K562 (cell line): ENCODE data around the gene MAN1B1. TPM values are rescaled to one million over a fixed set of nuclear protein-coding genes. Genes with fewer than 3 reads are reported as not detected.

Experiments used
- ADNP ChIP-seq: fragments of 200-800 bp; sonication (Bioruptor generic); IDR thresholded peaks from 2 replicates; pipeline ENCODE4 v1.6.1; 2016; ENCODE audit warnings: missing genetic modification characterization, missing compliant biosample characterization
- C11orf30 ChIP-seq: fragments of 450-650 bp; IDR thresholded peaks from 2 replicates; pipeline ENCODE4 v1.6.1; 2016; ENCODE audit warnings: low read depth, mild to moderate bottlenecking
- FOXK2 ChIP-seq, 2 experiments: fragments of 450-650 bp; IDR thresholded peaks in 1 of 2; conservative IDR thresholded peaks in 1 of 2; 2 replicates each; pipeline ENCODE4 v1.6.1; 2016; ENCODE audit warnings: low read depth in 2 of 2, mild to moderate bottlenecking in 1 of 2
- IFI16 ChIP-seq: fragments of 250-450 bp; sonication (Bioruptor Pico); IDR thresholded peaks from 2 replicates; pipeline ENCODE4 v2.1.2; 2022; ENCODE audit warnings: mild to moderate bottlenecking, inconsistent platforms
- KAT7 ChIP-seq: sonication (generic); formaldehyde crosslinking; IDR thresholded peaks from 2 replicates; pipeline ENCODE4 v1.8.0; 2022; ENCODE audit warnings: missing genetic modification reagents, mild to moderate bottlenecking, borderline replicate concordance
- MYC ChIP-seq, 2 experiments: fragments of 250-450 bp in 1 of 2; sonication (Bioruptor Pico) in 1 of 2; IDR thresholded peaks; 2 replicates each; pipeline versions ENCODE4 v1.5.1 to v1.6.1; 2012 to 2021; ENCODE audit warnings: low read depth in 2 of 2, borderline replicate concordance in 1 of 2, improper control_type of control experiment in 1 of 2, low read length in 1 of 2, mild to moderate bottlenecking in 1 of 2, moderate library complexity in 1 of 2
- NR2C2 ChIP-seq, 2 experiments: fragments of 200-800 bp in 1 of 2; sonication (Bioruptor generic) in 1 of 2; sonication (generic) in 1 of 2; formaldehyde crosslinking in 1 of 2; IDR thresholded peaks; 2 replicates each; pipeline versions ENCODE4 v1.6.1 to v1.8.0; 2016 to 2022; ENCODE audit warnings: mild to moderate bottlenecking in 1 of 2, missing compliant biosample characterization in 1 of 2, missing genetic modification characterization in 1 of 2, missing genetic modification reagents in 1 of 2
- PCBP1 ChIP-seq: fragments of 200-400 bp; formaldehyde crosslinking; IDR thresholded peaks from 2 replicates; pipeline ENCODE4 v1.6.1; 2018; ENCODE audit warnings: mild to moderate bottlenecking, low read depth, low read length; ENCODE audit not compliant: poor library complexity, severe bottlenecking
- POLR2B ChIP-seq: fragments of 450-650 bp; IDR thresholded peaks from 2 replicates; pipeline ENCODE4 v1.6.1; 2018; ENCODE audit warnings: low read depth; ENCODE audit not compliant: partially characterized antibody
- POLR3G ChIP-seq: IDR thresholded peaks from 2 replicates; pipeline ENCODE4 v1.6.1; 2011; ENCODE audit not compliant: insufficient read length, insufficient replicate concordance; ENCODE audit errors: extremely low read depth
- ZNF146 ChIP-seq: IDR thresholded peaks from one replicate; pipeline ENCODE4 v1.6.1; 2018; ENCODE audit warnings: missing compliant biosample characterization; ENCODE audit not compliant: unreplicated experiment
- ZNF324 ChIP-seq: fragments of 250-450 bp; sonication (Bioruptor Pico); IDR thresholded peaks from 2 replicates; pipeline ENCODE4 v1.4.0; 2020; ENCODE audit warnings: mild to moderate bottlenecking
- polyA plus RNA-seq, 8 experiments: library from polyadenylated mRNA; depleted of rRNA in 4 of 8; stranded (reverse) in 5 of 8; unstranded in 3 of 8; fragments of >200 nt; fragmentation: Nextera tagmentation in 2 of 8; fragmentation: Illumina TruSeq in 1 of 8; extraction: Ambion mirVana in 2 of 8; extraction: Trizol in 1 of 8; gene quantifications; 2 replicates each; pipeline versions ENCODE4 v1.2.1 to v1.2.3, GENCODE V29; 2011 to 2014; ENCODE audit warnings: inconsistent platforms in 1 of 8, missing spikeins in 1 of 8
- total RNA-seq, 7 experiments: library from RNA; depleted of rRNA in 6 of 7; stranded (reverse); fragments of >200 nt in 6 of 7; fragmentation: Illumina TruSeq in 2 of 7; extraction: Trizol in 2 of 7; gene quantifications; 2 replicates each; pipeline versions ENCODE4 v1.2.1 to v1.2.3, GENCODE V29; 2011 to 2021; ENCODE audit warnings: low replicate concordance in 1 of 7
- TF ChIP-seq, protein P1 (sequence below): fragments of 450-650 bp; IDR thresholded peaks from 2 replicates; pipeline ENCODE4 v1.6.1; 2016; ENCODE audit warnings: antibody characterized with exemption
- TF ChIP-seq, protein P2 (sequence below): fragments of 450-650 bp; IDR thresholded peaks from 2 replicates; pipeline ENCODE4 v1.6.1; 2017; ENCODE audit warnings: antibody characterized with exemption, mild to moderate bottlenecking

The MAN1B1 gene
- total and polyA plus RNA-seq, 9 of the 15 experiments (the other 6 are each of a cell fraction or from before 2014, with no cell fraction given) = 0.55 to 36.6 (median 27.3) TPM

DNA sequence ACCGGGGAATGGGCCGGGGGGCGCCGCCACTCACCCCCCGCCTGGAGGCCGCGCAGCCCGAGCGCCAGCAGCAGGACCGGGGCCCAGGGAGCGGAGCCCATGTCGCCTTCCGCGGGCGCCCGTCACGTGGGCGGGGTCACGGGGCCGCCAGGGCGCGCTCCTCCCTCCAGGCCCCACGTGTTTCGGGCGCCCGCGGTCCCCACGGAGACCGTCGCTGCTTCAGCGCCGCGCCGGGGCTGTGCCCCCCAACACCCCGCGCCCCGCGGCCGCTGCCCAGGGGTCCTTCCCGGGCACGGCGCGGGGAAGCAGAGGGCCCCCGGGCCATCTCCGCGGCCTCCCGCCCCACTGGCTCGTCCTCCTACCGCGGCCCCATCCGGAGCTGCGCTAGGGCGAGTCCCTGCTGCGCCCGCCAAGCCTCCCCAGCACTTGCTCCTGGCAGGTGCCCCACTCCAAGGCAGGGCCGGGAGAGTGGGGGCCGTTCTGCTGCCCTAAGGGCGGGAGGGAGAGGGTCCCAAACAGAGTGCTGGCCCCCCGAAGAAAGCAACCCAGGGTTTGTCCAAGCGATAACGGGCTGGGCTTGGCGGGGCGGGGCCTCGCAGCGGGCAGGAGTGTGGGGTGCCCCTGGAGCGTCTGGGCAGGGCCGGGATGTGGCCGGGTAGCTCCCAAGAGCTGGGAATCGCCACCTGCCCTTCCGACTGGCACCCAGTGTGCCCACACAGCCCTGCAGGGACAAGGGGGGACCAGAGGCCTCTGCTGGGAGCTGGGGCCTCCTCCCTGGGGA lies 28.0 kb downstream of the MAN1B1 start, which contains the start of gene DPP7 (continued):
- TF ChIP-seq NR2C2 (CRISPR knock-in tag; IDR thresholded peaks at IDR 0.05) = no peak; the same call in 1 of the 2 replicates
- TF ChIP-seq NR2C2 (tag; IDR thresholded peaks at IDR 0.05) = peak; percentile 95
- no peak for TF ChIP-seq FOXK2 (conservative IDR thresholded peaks at IDR 0.05 in 1 of 2, IDR thresholded peaks at IDR 0.05 in 1 of 2; ENCODE audit: low read depth in 2 of 2)
- no peak; the same call in 1 of the 2 replicates for TF ChIP-seq ZNF324
- TF ChIP-seq POLR3G = no peak
- TF ChIP-seq, protein P1, sequence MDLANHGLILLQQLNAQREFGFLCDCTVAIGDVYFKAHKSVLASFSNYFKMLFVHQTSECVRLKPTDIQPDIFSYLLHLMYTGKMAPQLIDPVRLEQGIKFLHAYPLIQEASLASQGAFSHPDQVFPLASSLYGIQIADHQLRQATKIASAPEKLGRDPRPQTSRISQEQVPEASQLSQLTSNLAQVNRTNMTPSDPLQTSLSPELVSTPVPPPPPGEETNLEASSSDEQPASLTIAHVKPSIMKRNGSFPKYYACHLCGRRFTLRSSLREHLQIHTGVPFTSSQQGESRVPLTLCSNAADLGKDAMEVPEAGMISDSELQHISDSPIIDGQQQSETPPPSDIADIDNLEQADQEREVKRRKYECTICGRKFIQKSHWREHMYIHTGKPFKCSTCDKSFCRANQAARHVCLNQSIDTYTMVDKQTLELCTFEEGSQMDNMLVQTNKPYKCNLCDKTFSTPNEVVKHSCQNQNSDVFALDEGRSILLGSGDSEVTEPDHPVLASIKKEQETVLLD = 0 out of 2 replicates have a peak, but pooled peaks have one; percentile 22
- no peak for TF ChIP-seq ZNF146
- TF ChIP-seq KAT7 (CRISPR knock-in tag) = no peak
- TF ChIP-seq IFI16 (CRISPR knock-in tag) = no peak
- no peak; the same call in 1 of the 2 replicates for TF ChIP-seq C11orf30
- TF ChIP-seq POLR2B = no peak
- TF ChIP-seq, protein P2, sequence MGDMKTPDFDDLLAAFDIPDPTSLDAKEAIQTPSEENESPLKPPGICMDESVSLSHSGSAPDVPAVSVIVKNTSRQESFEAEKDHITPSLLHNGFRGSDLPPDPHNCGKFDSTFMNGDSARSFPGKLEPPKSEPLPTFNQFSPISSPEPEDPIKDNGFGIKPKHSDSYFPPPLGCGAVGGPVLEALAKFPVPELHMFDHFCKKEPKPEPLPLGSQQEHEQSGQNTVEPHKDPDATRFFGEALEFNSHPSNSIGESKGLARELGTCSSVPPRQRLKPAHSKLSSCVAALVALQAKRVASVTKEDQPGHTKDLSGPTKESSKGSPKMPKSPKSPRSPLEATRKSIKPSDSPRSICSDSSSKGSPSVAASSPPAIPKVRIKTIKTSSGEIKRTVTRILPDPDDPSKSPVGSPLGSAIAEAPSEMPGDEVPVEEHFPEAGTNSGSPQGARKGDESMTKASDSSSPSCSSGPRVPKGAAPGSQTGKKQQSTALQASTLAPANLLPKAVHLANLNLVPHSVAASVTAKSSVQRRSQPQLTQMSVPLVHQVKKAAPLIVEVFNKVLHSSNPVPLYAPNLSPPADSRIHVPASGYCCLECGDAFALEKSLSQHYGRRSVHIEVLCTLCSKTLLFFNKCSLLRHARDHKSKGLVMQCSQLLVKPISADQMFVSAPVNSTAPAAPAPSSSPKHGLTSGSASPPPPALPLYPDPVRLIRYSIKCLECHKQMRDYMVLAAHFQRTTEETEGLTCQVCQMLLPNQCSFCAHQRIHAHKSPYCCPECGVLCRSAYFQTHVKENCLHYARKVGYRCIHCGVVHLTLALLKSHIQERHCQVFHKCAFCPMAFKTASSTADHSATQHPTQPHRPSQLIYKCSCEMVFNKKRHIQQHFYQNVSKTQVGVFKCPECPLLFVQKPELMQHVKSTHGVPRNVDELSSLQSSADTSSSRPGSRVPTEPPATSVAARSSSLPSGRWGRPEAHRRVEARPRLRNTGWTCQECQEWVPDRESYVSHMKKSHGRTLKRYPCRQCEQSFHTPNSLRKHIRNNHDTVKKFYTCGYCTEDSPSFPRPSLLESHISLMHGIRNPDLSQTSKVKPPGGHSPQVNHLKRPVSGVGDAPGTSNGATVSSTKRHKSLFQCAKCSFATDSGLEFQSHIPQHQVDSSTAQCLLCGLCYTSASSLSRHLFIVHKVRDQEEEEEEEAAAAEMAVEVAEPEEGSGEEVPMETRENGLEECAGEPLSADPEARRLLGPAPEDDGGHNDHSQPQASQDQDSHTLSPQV = peak; percentile 93
- no peak for TF ChIP-seq ADNP (tag)
- no peak for TF ChIP-seq PCBP1
- TF ChIP-seq MYC (IDR thresholded peaks at IDR 0.05; ENCODE audit: low read depth, low read length) = peak; percentile 92
- TF ChIP-seq MYC (CRISPR knock-in tag; IDR thresholded peaks at IDR 0.05; ENCODE audit: borderline replicate concordance, low read depth) = no peak
